H1 (cell line): ENCODE measurements around the gene MDH1B. TPM values are rescaled to one million over a fixed set of nuclear protein-coding genes. Genes with fewer than 3 reads are reported as not detected.

Source experiments
- CTCF ChIA-PET: fragments of 300-600 bp; sonication (Branson Sonifier 250); formaldehyde crosslinking; loops from one replicate; lab custom pipeline; 2021; ENCODE audit not compliant: partially characterized antibody; lab: Charles Lee
- POLR2A ChIA-PET: fragments of 300-600 bp; sonication (Branson Sonifier 250); formaldehyde crosslinking; loops from one replicate; lab custom pipeline; 2021; ENCODE audit warnings: inconsistent platforms; ENCODE audit not compliant: partially characterized antibody; lab: Charles Lee
- DNase-seq, 2 experiments: peaks; one replicate each; pipeline versions ENCODE4 v3.0.0 to v3.0.0-alpha.2; 2010 to 2022; ENCODE audit warnings: low spot score in 2 of 2, low read depth in 1 of 2, mixed read lengths in 1 of 2
- FAIRE-seq: peaks from 2 replicates; lab custom pipeline; 2011; peaks lifted over from hg19 to GRCh38; lab: Jason Lieb, UNC
- H2AFZ ChIP-seq: 2 replicates; pipeline ENCODE4 v1.8.1; 2012; ENCODE audit warnings: low read length, inconsistent platforms
- H2AK5ac ChIP-seq: 2 replicates; pipeline ENCODE4 v1.6.1; 2013; ENCODE audit warnings: low read depth, low read length
- H2BK120ac ChIP-seq: replicated peaks from 2 replicates; pipeline ENCODE3; 2013; ENCODE audit warnings: low read depth, low read length, inconsistent platforms
- H2BK12ac ChIP-seq: 2 replicates; pipeline ENCODE4 v1.6.1; 2013; ENCODE audit warnings: low read depth, low read length
- H2BK15ac ChIP-seq: 2 replicates; pipeline ENCODE4 v1.6.1; 2013; ENCODE audit warnings: low read length
- H2BK20ac ChIP-seq: 2 replicates; pipeline ENCODE4 v1.6.1; 2013; ENCODE audit warnings: low read length
- H2BK5ac ChIP-seq: 2 replicates; pipeline ENCODE4 v1.6.1; 2013; ENCODE audit warnings: low read depth, low read length
- H3K14ac ChIP-seq: 2 replicates; pipeline ENCODE4 v1.6.1; 2013; ENCODE audit warnings: inconsistent platforms; ENCODE audit not compliant: insufficient read length
- H3K18ac ChIP-seq: 2 replicates; pipeline ENCODE4 v1.6.1; 2013; ENCODE audit warnings: low read length; ENCODE audit errors: extremely low read depth
- H3K23ac ChIP-seq: 2 replicates; pipeline ENCODE4 v1.6.1; 2013; ENCODE audit warnings: inconsistent platforms; ENCODE audit not compliant: insufficient read length
- H3K23me2 ChIP-seq: 2 replicates; pipeline ENCODE4 v1.6.1; 2013; ENCODE audit warnings: low read depth, low read length
- H3K27ac ChIP-seq: 2 replicates; pipeline ENCODE4 v1.6.1; 2011; ENCODE audit warnings: low read depth, low read length, inconsistent platforms
- H3K27me3 ChIP-seq, 4 experiments: replicated peaks in 1 of 4; 1 replicate in 1 of 4; 2 replicates in 3 of 4; pipeline versions ENCODE4 v1.6.1 to v1.8.1; 2011 to 2013; ENCODE audit warnings: low read length in 3 of 4, mild to moderate bottlenecking in 3 of 4, inconsistent platforms in 2 of 4, mixed read lengths in 2 of 4, moderate library complexity in 1 of 4; ENCODE audit not compliant: control insufficient read depth in 3 of 4, insufficient read depth in 3 of 4; ENCODE audit errors: extremely low read depth in 1 of 4
- H3K36me3 ChIP-seq, 4 experiments: 2 replicates each; pipeline versions ENCODE4 v1.6.1 to v1.8.1; 2011 to 2013; ENCODE audit warnings: mild to moderate bottlenecking in 4 of 4, low read length in 3 of 4, moderate library complexity in 2 of 4, control low read depth in 1 of 4, inconsistent platforms in 1 of 4; ENCODE audit not compliant: insufficient read depth in 4 of 4, control insufficient read depth in 2 of 4
- H3K4ac ChIP-seq: replicated peaks from 2 replicates; pipeline ENCODE3; 2013; ENCODE audit warnings: low read length, low read depth, mixed read lengths, inconsistent platforms; ENCODE audit not compliant: insufficient read length
- H3K4me1 ChIP-seq, 4 experiments: replicated peaks in 1 of 4; 1 replicate in 1 of 4; 2 replicates in 3 of 4; pipeline versions ENCODE4 v1.6.1 to v1.8.1; 2011 to 2013; ENCODE audit warnings: low read length in 3 of 4, inconsistent platforms in 2 of 4, mixed read lengths in 1 of 4; ENCODE audit not compliant: insufficient read depth in 4 of 4, control insufficient read depth in 3 of 4
- H3K4me2 ChIP-seq, 2 experiments: 2 replicates each; pipeline versions ENCODE4 v1.6.1 to v1.8.1; 2011 to 2013; ENCODE audit warnings: low read depth in 2 of 2, low read length in 2 of 2, control low read depth in 1 of 2, inconsistent platforms in 1 of 2, mild to moderate bottlenecking in 1 of 2; ENCODE audit not compliant: insufficient read depth in 1 of 2
- H3K4me3 ChIP-seq, 4 experiments: fragments of 200-600, 300-600 bp in 1 of 4; sonication (generic), shearing (Covaris generic), sonication (Bioruptor Twin) in 1 of 4; 2 replicates each; pipeline versions ENCODE4 v1.5.1 to v1.8.1; 2011 to 2016; ENCODE audit warnings: low read length in 4 of 4, low read depth in 3 of 4, control low read depth in 2 of 4, inconsistent platforms in 2 of 4, mild to moderate bottlenecking in 2 of 4, mixed read lengths in 1 of 4, moderate library complexity in 1 of 4; ENCODE audit not compliant: insufficient read depth in 2 of 4; ENCODE audit errors: extremely low read depth in 1 of 4
- H3K56ac ChIP-seq: replicated peaks from 2 replicates; pipeline ENCODE3; 2013; ENCODE audit warnings: low read depth, mild to moderate bottlenecking, mixed read lengths, low read length, inconsistent platforms; ENCODE audit not compliant: insufficient read length
- H3K79me1 ChIP-seq: 2 replicates; pipeline ENCODE4 v1.6.1; 2013; ENCODE audit warnings: low read depth, low read length, control low read depth
- H3K79me2 ChIP-seq, 2 experiments: 2 replicates each; pipeline versions ENCODE4 v1.6.1 to v1.8.1; 2012 to 2013; ENCODE audit warnings: low read length in 2 of 2, mild to moderate bottlenecking in 2 of 2, inconsistent platforms in 1 of 2; ENCODE audit not compliant: insufficient read depth in 2 of 2, control insufficient read depth in 1 of 2
- H3K9ac ChIP-seq, 4 experiments: replicated peaks in 1 of 4; 1 replicate in 1 of 4; 2 replicates in 3 of 4; pipeline versions ENCODE4 v1.6.1 to v1.8.1; 2011 to 2013; ENCODE audit warnings: low read depth in 3 of 4, low read length in 3 of 4, control low read depth in 2 of 4, mild to moderate bottlenecking in 2 of 4, moderate library complexity in 2 of 4, inconsistent platforms in 1 of 4; ENCODE audit errors: extremely low read depth in 1 of 4
- H3K9me3 ChIP-seq, 2 experiments: 2 replicates each; pipeline versions ENCODE4 v1.6.1 to v1.8.1; 2012 to 2013; ENCODE audit warnings: mild to moderate bottlenecking in 2 of 2, moderate library complexity in 2 of 2, control low read depth in 1 of 2, inconsistent platforms in 1 of 2, low read depth in 1 of 2, low read length in 1 of 2, mixed read lengths in 1 of 2; ENCODE audit not compliant: insufficient read depth in 2 of 2
- H4K20me1 ChIP-seq, 2 experiments: replicated peaks in 1 of 2; 2 replicates each; pipeline versions ENCODE3 to v1.8.1; 2011 to 2013; ENCODE audit warnings: inconsistent platforms in 2 of 2, low read length in 2 of 2, mild to moderate bottlenecking in 1 of 2; ENCODE audit not compliant: insufficient read depth in 2 of 2, control insufficient read depth in 1 of 2
- H4K5ac ChIP-seq: 2 replicates; pipeline ENCODE4 v1.6.1; 2013; ENCODE audit warnings: low read length, low read depth, mixed read lengths, inconsistent platforms; ENCODE audit not compliant: insufficient read length
- H4K8ac ChIP-seq: 2 replicates; pipeline ENCODE4 v1.8.0; 2013; ENCODE audit warnings: mild to moderate bottlenecking, moderate library complexity, low read length, inconsistent platforms; ENCODE audit not compliant: insufficient read depth; ENCODE audit errors: extremely low read depth
- H4K91ac ChIP-seq: replicated peaks from 2 replicates; pipeline ENCODE3; 2013; ENCODE audit warnings: low read length, mixed read lengths, inconsistent platforms; ENCODE audit not compliant: insufficient read length
- JUN ChIP-seq: IDR thresholded peaks from 2 replicates; pipeline ENCODE4 v1.6.1; 2011; ENCODE audit warnings: low read depth, mild to moderate bottlenecking, improper control_type of control experiment, low read length
- POLR2A ChIP-seq, 2 experiments: IDR thresholded peaks; 1 replicate in 1 of 2; 2 replicates in 1 of 2; pipeline ENCODE4 v1.6.1; 2011; ENCODE audit warnings: low read depth in 2 of 2, low read length in 2 of 2, mild to moderate bottlenecking in 2 of 2; ENCODE audit errors: control extremely low read depth in 1 of 2
- WGBS, 2 experiments: shearing (Covaris generic) in 1 of 2; methylation state at CpG; one replicate each; pipeline versions ENCODE4 v1.1.6 to v1.1.7; 2013 to 2015; ENCODE audit warnings: low lambda C conversion rate in 2 of 2, mixed read lengths in 2 of 2, inconsistent platforms in 1 of 2, low coverage in 1 of 2, missing lambda C conversion rate in 1 of 2; ENCODE audit not compliant: insufficient replicate concordance in 2 of 2, insufficient coverage in 1 of 2, insufficient read length in 1 of 2; ENCODE audit errors: extremely low coverage in 1 of 2, missing lambda C conversion rate in 1 of 2; 5-methylcytosine and 5-hydroxymethylcytosine counted together
- polyA plus RNA-seq, 7 experiments: library from polyadenylated mRNA; depleted of rRNA in 3 of 7; stranded (reverse) in 5 of 7; unstranded in 2 of 7; fragments of >200 nt in 5 of 7; fragments of 200-250 nt in 2 of 7; gene quantifications; 1 replicate in 5 of 7; 2 replicates in 1 of 7; 4 replicates in 1 of 7; pipeline versions ENCODE4 v1.2.1 to v1.2.3, GENCODE V29; 2011 to 2013; ENCODE audit warnings: missing spikeins in 2 of 7, mixed read lengths in 2 of 7
- total RNA-seq: library from RNA; stranded (reverse); fragmentation: NEBNext Ultra II Directional; extraction: Animal tissue kit (Norgen Biotek cat#: 25700); gene quantifications from 2 replicates; pipeline ENCODE4 v1.2.1, GENCODE V29; 2021

Gene MDH1B
- total and polyA plus RNA-seq, 2 of the 8 experiments (the other 6 are each of a cell fraction or from before 2014, with no cell fraction given), result 1.5 to 2.1 TPM

DNA sequence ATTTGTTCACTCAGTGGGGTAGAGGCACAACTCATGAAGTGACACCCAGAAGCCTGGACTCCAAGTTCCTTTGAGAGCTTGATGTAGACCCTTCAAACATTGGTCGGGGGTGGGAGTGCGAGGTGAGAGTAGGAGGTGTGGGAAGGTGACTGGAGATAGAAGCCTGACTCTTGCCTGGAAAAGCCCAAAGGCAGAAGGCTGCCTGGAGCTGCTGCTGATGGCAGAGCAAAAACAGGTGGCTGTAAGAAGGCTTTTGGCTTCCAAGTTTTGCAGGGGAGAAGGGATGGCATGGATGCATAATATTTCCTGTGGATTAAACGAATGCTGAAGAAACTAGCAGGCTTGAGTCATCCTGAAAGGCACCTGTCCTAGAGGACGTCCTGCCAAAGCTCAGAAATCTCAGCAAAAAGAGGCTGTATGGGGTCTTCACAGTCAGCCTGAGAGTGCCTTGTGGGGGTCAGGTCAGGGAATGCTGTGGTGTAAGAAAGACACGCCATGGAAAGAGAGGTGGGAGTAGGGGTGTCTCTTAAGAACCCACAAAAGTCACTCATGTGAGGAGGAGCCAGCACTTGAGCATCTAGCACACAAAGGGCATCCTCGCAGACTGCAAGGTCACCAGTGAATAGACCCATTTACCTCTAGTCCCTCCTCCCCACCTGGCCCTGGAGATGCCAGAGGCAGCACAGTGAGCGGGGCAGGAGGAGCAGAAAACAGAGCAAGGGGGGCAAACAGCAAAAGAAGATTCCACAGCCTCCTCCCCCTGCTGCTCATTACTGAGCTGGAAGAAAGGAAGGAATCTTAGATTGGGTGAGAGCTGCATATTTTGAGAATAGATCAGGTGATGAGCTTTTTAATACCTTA is 37.8 kb upstream of the MDH1B start:
- 80% methylated on average over 7 of the region's 7 CpGs; no CpG with 5 or more reads in 1 of the 2 experiments for WGBS, 2 experiments
- peak; percentile 55 for FAIRE-seq
- H3K4me3 ChIP-seq, result no peak overlapping the region
- no peak overlapping the region for H3K23ac ChIP-seq
- H4K5ac ChIP-seq, result no peak overlapping the region
- H3K56ac ChIP-seq, result no peak overlapping the region
- peak in 1 of 2 experiments; percentile 55 for DNase-seq
- H3K9me3 ChIP-seq, result no peaks in the 10 kb centered on the region
- peaks cover 0 to 12% (median 6%) of the 10 kb centered on the region in 4 experiments; a peak in 5 of 8 replicates for H3K36me3 ChIP-seq
- H3K14ac ChIP-seq, result no peak overlapping the region
- no peak overlapping the region for H3K18ac ChIP-seq
- TF ChIP-seq JUN, result no peak
- TF ChIP-seq POLR2A (IDR thresholded peaks at IDR 0.05; ENCODE audit: control extremely low read depth in 1 of 2, low read depth in 2 of 2, low read length in 2 of 2), result peak in 1 of 2 experiments; percentile 67; a peak in 2 of 3 replicates
- TF ChIP-seq, all 59 proteins: peak for 1
- no peaks in the 10 kb centered on the region for H4K20me1 ChIP-seq
- H3K23me2 ChIP-seq, result peaks cover 2% of the 10 kb centered on the region; the same call in 1 of the 2 replicates
- CTCF ChIA-PET, result interaction anchor here (0.6 to 4.8 kb wide), 16 partner anchors 18 to 888 kb away, joined by 3 to 38 read pairs (median 4); no protein-coding TSS in a partner anchor
- no peaks in the 10 kb centered on the region for H3K79me2 ChIP-seq
- H3K27me3 ChIP-seq, result no peaks in the 10 kb centered on the region
- H2BK20ac ChIP-seq, result no peak overlapping the region
- no peak overlapping the region for H3K9ac ChIP-seq
- H3K79me1 ChIP-seq, result no peaks in the 10 kb centered on the region
- 0 out of 2 replicates have a peak overlapping the region, but pooled peaks have one; percentile 7 for H2AK5ac ChIP-seq
- H3K4ac ChIP-seq, result no peak overlapping the region
- no peak overlapping the region for H2BK12ac ChIP-seq
- peak overlapping the region; percentile 45 for H4K91ac ChIP-seq
- 0 out of 2 replicates have a peak overlapping the region, but pooled peaks have one; percentile 31 for H4K8ac ChIP-seq
- no peak overlapping the region for H2AFZ ChIP-seq
- peaks cover 14 to 18% (median 17%) of the 10 kb centered on the region in 4 experiments for H3K4me1 ChIP-seq
- H3K27ac ChIP-seq, result no peak overlapping the region
- peak overlapping the region; percentile 18; the same call in 1 of the 2 replicates for H2BK5ac ChIP-seq
- H3K4me2 ChIP-seq, result no peak overlapping the region; a peak in 1 of 4 replicates
- H2BK15ac ChIP-seq, result no peak overlapping the region; the same call in 1 of the 2 replicates
- POLR2A ChIA-PET, result interaction anchor here (0.5 to 1.8 kb wide), 14 partner anchors 9 to 770 kb away, joined by 3 to 4 read pairs (median 3); no protein-coding TSS in a partner anchor
- H2BK120ac ChIP-seq, result peak overlapping the region; percentile 19
